Parathyroid adenoma (tissue), 2 donors: ENCODE measurements around the gene APPL2.

Experiments
- H2AFZ ChIP-seq: fragments of 300-600 bp; sonication (generic); one replicate; pipeline ENCODE4 v1.7.0; 2017; ENCODE audit warnings: antibody characterized with exemption, mild to moderate bottlenecking
- H3K27ac ChIP-seq: fragments of 300-600 bp; sonication (generic); one replicate; pipeline ENCODE4 v1.7.0; 2017
- H3K27me3 ChIP-seq: fragments of 300-600 bp; sonication (generic); one replicate; pipeline ENCODE4 v1.7.0; 2017; ENCODE audit warnings: low read length; ENCODE audit not compliant: control insufficient read depth, insufficient read depth
- H3K36me3 ChIP-seq: fragments of 300-600 bp; sonication (generic); one replicate; pipeline ENCODE4 v1.7.0; 2017; ENCODE audit warnings: low read length; ENCODE audit not compliant: control insufficient read depth, insufficient read depth
- H3K4me1 ChIP-seq: fragments of 300-600 bp; sonication (generic); one replicate; pipeline ENCODE4 v1.7.0; 2017; ENCODE audit warnings: control low read depth
- H3K4me2 ChIP-seq: fragments of 300-600 bp; sonication (generic); one replicate; pipeline ENCODE4 v1.7.0; 2017; ENCODE audit warnings: low read length
- H3K4me3 ChIP-seq: fragments of 300-600 bp; sonication (generic); one replicate; pipeline ENCODE4 v1.7.0; 2017; ENCODE audit warnings: low read depth, low read length
- H3K79me2 ChIP-seq: fragments of 300-600 bp; sonication (generic); one replicate; pipeline ENCODE4 v1.7.0; 2017; ENCODE audit warnings: control low read depth
- H3K9ac ChIP-seq: fragments of 300-600 bp; sonication (generic); one replicate; pipeline ENCODE4 v1.7.0; 2017; ENCODE audit warnings: mild to moderate bottlenecking
- H3K9me3 ChIP-seq: fragments of 300-600 bp; sonication (generic); one replicate; pipeline ENCODE4 v1.7.0; 2017; ENCODE audit warnings: low read length; ENCODE audit not compliant: control insufficient read depth
- TF ChIP-seq, protein P1 (sequence below): fragments of 300-600 bp; sonication (generic); IDR thresholded peaks from one replicate; pipeline ENCODE4 v1.7.0; 2017; ENCODE audit warnings: antibody characterized with exemption, mild to moderate bottlenecking
- donor health status: primary hyperparathyroidism.

Gene APPL2

DNA sequence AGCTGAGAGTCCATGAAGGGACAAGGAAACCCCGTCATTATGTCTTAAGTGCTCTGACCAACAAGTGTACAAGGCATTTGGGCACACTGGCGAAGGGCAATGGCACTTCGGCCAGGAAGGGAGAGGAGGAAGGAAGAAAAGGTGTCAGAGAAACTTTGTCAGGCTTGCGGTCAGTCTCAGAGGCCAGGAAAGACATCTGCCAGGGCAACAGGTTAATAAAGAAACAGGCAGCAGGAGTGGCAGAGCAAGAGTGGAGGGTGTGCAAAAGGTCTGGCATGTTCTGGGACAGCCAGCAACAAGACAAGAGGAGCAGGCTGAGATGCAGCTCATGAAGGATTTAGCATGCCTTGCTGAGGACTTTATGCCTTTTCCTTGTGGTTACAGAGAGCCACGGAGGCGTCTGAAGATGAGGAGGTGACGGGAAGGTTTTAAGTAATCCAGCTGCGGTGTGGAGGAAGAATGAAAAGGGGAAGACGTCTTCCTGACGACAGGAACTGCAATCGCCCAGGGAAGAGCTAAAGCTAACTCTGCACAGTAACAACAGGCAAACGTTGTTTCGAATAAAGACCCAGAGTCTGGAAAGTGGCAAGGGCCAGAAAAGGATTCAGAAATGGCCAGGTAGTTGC lies 13.1 kb downstream of the APPL2 start:
- H2AFZ ChIP-seq, result no peak overlapping the region
- no peak overlapping the region for H3K4me3 ChIP-seq
- no peaks in the 10 kb centered on the region for H3K36me3 ChIP-seq
- no peaks in the 10 kb centered on the region for H3K9me3 ChIP-seq
- H3K27me3 ChIP-seq, result no peaks in the 10 kb centered on the region
- H3K79me2 ChIP-seq, result peaks cover 37% of the 10 kb centered on the region
- no peak overlapping the region for H3K9ac ChIP-seq
- H3K27ac ChIP-seq, result no peak overlapping the region
- TF ChIP-seq, protein P1, sequence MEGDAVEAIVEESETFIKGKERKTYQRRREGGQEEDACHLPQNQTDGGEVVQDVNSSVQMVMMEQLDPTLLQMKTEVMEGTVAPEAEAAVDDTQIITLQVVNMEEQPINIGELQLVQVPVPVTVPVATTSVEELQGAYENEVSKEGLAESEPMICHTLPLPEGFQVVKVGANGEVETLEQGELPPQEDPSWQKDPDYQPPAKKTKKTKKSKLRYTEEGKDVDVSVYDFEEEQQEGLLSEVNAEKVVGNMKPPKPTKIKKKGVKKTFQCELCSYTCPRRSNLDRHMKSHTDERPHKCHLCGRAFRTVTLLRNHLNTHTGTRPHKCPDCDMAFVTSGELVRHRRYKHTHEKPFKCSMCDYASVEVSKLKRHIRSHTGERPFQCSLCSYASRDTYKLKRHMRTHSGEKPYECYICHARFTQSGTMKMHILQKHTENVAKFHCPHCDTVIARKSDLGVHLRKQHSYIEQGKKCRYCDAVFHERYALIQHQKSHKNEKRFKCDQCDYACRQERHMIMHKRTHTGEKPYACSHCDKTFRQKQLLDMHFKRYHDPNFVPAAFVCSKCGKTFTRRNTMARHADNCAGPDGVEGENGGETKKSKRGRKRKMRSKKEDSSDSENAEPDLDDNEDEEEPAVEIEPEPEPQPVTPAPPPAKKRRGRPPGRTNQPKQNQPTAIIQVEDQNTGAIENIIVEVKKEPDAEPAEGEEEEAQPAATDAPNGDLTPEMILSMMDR, result no peak
- H3K4me1 ChIP-seq, result peaks cover 17% of the 10 kb centered on the region
- no peak overlapping the region for H3K4me2 ChIP-seq

DNA sequence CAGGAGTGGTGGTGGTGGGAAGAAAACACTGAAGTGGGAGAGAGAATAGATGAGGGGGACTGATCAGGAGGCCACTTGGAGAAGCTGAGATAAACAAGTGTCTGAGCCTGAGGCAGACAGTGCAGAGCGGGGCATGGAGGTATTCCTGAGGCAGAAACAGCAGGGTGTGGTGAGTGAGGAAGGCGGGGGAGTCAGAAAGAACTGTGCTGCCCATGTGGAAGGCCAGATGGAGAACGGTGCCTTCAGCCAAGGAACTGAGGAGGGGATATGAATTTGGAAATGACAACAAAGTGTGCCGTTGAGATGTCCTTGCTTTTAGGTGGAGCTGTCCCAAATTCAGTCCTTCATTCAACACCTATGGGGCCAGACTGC lies 13.7 kb downstream of the APPL2 start:
- no peak overlapping the region for H2AFZ ChIP-seq
- no peak overlapping the region for H3K9ac ChIP-seq
- H3K79me2 ChIP-seq, result peaks cover 37% of the 10 kb centered on the region
- TF ChIP-seq, protein P1, result no peak
- no peaks in the 10 kb centered on the region for H3K36me3 ChIP-seq
- peaks cover 17% of the 10 kb centered on the region for H3K4me1 ChIP-seq
- no peaks in the 10 kb centered on the region for H3K27me3 ChIP-seq
- no peak overlapping the region for H3K4me2 ChIP-seq
- H3K9me3 ChIP-seq, result no peaks in the 10 kb centered on the region
- H3K4me3 ChIP-seq, result no peak overlapping the region
- no peak overlapping the region for H3K27ac ChIP-seq

DNA sequence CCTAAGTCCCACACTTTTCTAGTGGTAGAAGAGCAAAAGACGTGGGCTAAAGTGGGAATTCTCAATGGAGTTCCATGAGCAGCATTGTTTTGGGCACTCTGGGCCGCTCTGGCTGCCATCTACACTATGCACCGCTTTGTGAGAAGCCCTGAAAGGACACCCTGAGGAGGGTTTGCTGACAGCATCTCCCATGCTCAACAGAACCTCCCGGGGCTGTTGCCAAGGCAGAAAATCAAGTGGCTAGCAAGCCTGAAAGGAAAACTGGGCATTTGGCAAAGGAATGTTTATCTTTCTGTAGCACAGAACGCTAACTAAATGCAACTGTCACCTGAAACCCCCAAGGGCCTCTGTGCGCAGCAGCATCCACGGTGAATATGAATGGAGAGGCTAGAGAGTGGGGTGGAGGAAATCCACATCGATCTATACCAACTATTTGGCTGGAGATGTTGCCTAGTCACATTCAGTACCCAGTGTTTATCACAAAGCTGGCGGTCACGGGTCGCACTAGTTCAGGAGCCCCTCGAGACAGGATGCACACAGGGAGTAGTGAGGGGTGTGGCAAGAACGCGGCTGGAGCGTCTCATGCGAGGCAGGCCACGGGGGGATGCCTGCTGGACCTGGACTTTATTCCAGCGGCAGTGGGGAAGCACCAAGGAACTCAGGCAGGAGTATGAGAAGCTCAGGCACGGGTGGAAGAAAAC lies 14.2 kb downstream of the APPL2 start:
- Histone ChIP-seq H3K36me3 (no peaks in the 10 kb centered on the region), H3K4me1 (peaks cover 16% of the 10 kb centered on the region), H3K27me3 (no peaks in the 10 kb centered on the region), H3K9me3 (no peaks in the 10 kb centered on the region), H3K27ac (no peak overlapping the region), H3K9ac (no peak overlapping the region), H2AFZ (no peak overlapping the region), H3K79me2 (peaks cover 37% of the 10 kb centered on the region), H3K4me3 (no peak overlapping the region), H3K4me2 (no peak overlapping the region)
- TF ChIP-seq, protein P1, result no peak

DNA sequence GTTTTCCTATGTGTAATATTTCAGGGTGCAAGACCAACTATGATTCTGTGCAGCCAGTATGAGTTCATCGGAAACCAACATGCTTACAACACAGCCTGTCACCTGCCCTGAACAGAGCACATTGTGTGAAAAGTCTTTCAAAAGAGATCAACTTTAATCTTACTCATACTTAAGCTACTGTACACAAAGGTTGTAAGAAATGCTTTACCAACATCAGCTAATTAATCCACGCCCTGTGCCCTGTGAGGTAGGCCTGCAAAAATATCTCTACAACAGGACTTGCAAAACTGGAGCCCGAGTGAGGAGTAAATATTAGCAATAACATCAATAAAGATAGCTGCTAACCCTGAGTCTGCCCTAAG lies 15.1 kb downstream of the APPL2 start:
- peaks cover 37% of the 10 kb centered on the region for H3K79me2 ChIP-seq
- no peak overlapping the region for H3K4me3 ChIP-seq
- TF ChIP-seq, protein P1, result no peak
- H3K4me1 ChIP-seq, result peaks cover 12% of the 10 kb centered on the region
- H3K27me3 ChIP-seq, result no peaks in the 10 kb centered on the region
- H3K36me3 ChIP-seq, result no peaks in the 10 kb centered on the region
- no peak overlapping the region for H2AFZ ChIP-seq
- H3K4me2 ChIP-seq, result no peak overlapping the region
- no peaks in the 10 kb centered on the region for H3K9me3 ChIP-seq
- no peak overlapping the region for H3K9ac ChIP-seq
- no peak overlapping the region for H3K27ac ChIP-seq
